EH (cell line): ENCODE measurements around the gene KRTAP13-1.

Source experiments
- DNase-seq: peaks from one replicate; pipeline ENCODE4 v3.0.0-alpha.2; 2015; ENCODE audit warnings: low read depth

KRTAP13-1 gene

GRCh38 chr21:30395731-30396130, at the start of gene KRTAP13-1:
Gene KRTAP13-1 (plus strand): TSS chr21:30396031. CDS start chr21:30396087, 56 bp downstream.
- no peak for DNase-seq

GRCh38 chr21:30348506-30348905, 47.3 kb upstream of the KRTAP13-1 start, which contains the start of gene KRTAP23-1:
Gene KRTAP23-1 (minus strand): TSS chr21:30348606. CDS start chr21:30348606, 0 bp downstream.
- DNase-seq: no peak

GRCh38 chr21:30349572-30349971, 46.3 kb upstream of the KRTAP13-1 start:
- no peak for DNase-seq

GRCh38 chr21:30351534-30351933, 44.3 kb upstream of the KRTAP13-1 start:
- DNase-seq: no peak

GRCh38 chr21:30354308-30355005, 41.4 kb upstream of the KRTAP13-1 start:
- no peak for DNase-seq

- DNase-seq: no peak
Measured at GRCh38 chr21:30355906-30356305, 39.9 kb upstream of the KRTAP13-1 start.

- DNase-seq: no peak
Measured at GRCh38 chr21:30372139-30372770, 23.6 kb upstream of the KRTAP13-1 start, which contains the start of gene KRTAP13-2. Gene KRTAP13-2 (minus strand): TSS chr21:30372271. CDS start chr21:30372213, 58 bp downstream.

GRCh38 chr21:30382201-30382600, 13.6 kb upstream of the KRTAP13-1 start:
- DNase-seq: no peak

- no peak for DNase-seq
Measured at GRCh38 chr21:30391492-30392025, 4.3 kb upstream of the KRTAP13-1 start.

GRCh38 chr21:30408782-30409494, 13.1 kb downstream of the KRTAP13-1 start:
- DNase-seq: no peak

- DNase-seq: no peak
Measured at GRCh38 chr21:30415993-30416392, 20.2 kb downstream of the KRTAP13-1 start.

- no peak for DNase-seq
Measured at GRCh38 chr21:30425826-30426225, 30.0 kb downstream of the KRTAP13-1 start, which contains the start of gene KRTAP13-3. Gene KRTAP13-3 (minus strand): TSS chr21:30425926. CDS start chr21:30425912, 14 bp downstream.

GRCh38 chr21:30426731-30427130, 30.9 kb downstream of the KRTAP13-1 start:
- DNase-seq: no peak

- DNase-seq: no peak
Measured at GRCh38 chr21:30430170-30430655, 34.4 kb downstream of the KRTAP13-1 start, which contains the start of gene KRTAP13-4. Gene KRTAP13-4 (plus strand): TSS chr21:30430220. CDS start chr21:30430276, 56 bp downstream.

- no peak for DNase-seq
Measured at GRCh38 chr21:30434033-30434631, 38.3 kb downstream of the KRTAP13-1 start.

- DNase-seq: no peak
Measured at GRCh38 chr21:30437010-30437565, 41.3 kb downstream of the KRTAP13-1 start.

- no peak for DNase-seq
Measured at GRCh38 chr21:30439975-30440374, 44.1 kb downstream of the KRTAP13-1 start, which contains the start of gene KRTAP15-1. Gene KRTAP15-1 (plus strand): TSS chr21:30440275. CDS start chr21:30440328, 53 bp downstream.

GRCh38 chr21:30443226-30443625, 47.4 kb downstream of the KRTAP13-1 start:
- DNase-seq: no peak

GRCh38 chr21:30444204-30444603, 48.4 kb downstream of the KRTAP13-1 start:
- no peak for DNase-seq
